Measurements from ENCODE around the gene ABL2.
"Not testable (repeated sequence)": the region's sequence is repeated elsewhere in the genome, so short reads cannot be mapped to it uniquely, and the experiment has no call there.

The ABL2 gene

GRCh38 chr1:179142889-179143299 is 86.6 kb downstream of the ABL2 start:
- H3K4me1 Mint-ChIP-seq (ENCODE audit: low read depth) = peaks cover 38% of the 10 kb centered on the region
- peak overlapping the region; percentile 30 for H3K4me3 Mint-ChIP-seq
- no peaks in the 10 kb centered on the region for H3K9me3 Mint-ChIP-seq
- H3K27me3 Mint-ChIP-seq = no peaks in the 10 kb centered on the region
- peak overlapping the region; percentile 47 for H3K27ac Mint-ChIP-seq
- peaks cover 16% of the 10 kb centered on the region for H3K36me3 Mint-ChIP-seq (ENCODE audit: low read depth)

- H3K4me1 Mint-ChIP-seq (ENCODE audit: low read depth) = peaks cover 38% of the 10 kb centered on the region
- H3K4me3 Mint-ChIP-seq = peak overlapping the region; percentile 56
- no peaks in the 10 kb centered on the region for H3K27me3 Mint-ChIP-seq
- H3K27ac Mint-ChIP-seq = peak overlapping the region; percentile 76
- peaks cover 12% of the 10 kb centered on the region for H3K36me3 Mint-ChIP-seq (ENCODE audit: low read depth)
- no peaks in the 10 kb centered on the region for H3K9me3 Mint-ChIP-seq
These were observed 87.8 kb downstream of the ABL2 start for GRCh38 chr1:179141592-179142251.

GRCh38 chr1:179138755-179139154 is 90.7 kb downstream of the ABL2 start:
- not testable (repeated sequence) for H3K4me3 Mint-ChIP-seq; H3K9me3 Mint-ChIP-seq; H3K36me3 Mint-ChIP-seq (ENCODE audit: low read depth); H3K27ac Mint-ChIP-seq; H3K27me3 Mint-ChIP-seq
- peaks cover 34% of the 10 kb centered on the region for H3K4me1 Mint-ChIP-seq (ENCODE audit: low read depth)

GRCh38 chr1:179137617-179138255 is 91.7 kb downstream of the ABL2 start:
- no peak overlapping the region for H3K4me3 Mint-ChIP-seq
- no peak overlapping the region for H3K27ac Mint-ChIP-seq
- H3K27me3 Mint-ChIP-seq = no peaks in the 10 kb centered on the region
- peaks cover 27% of the 10 kb centered on the region for H3K4me1 Mint-ChIP-seq (ENCODE audit: low read depth)
- no peaks in the 10 kb centered on the region for H3K9me3 Mint-ChIP-seq
- peaks cover 8% of the 10 kb centered on the region for H3K36me3 Mint-ChIP-seq (ENCODE audit: low read depth)

GRCh38 chr1:179135707-179136106 is 93.8 kb downstream of the ABL2 start:
- H3K9me3 Mint-ChIP-seq; H3K27ac Mint-ChIP-seq; H3K36me3 Mint-ChIP-seq (ENCODE audit: low read depth); H3K4me3 Mint-ChIP-seq; H3K27me3 Mint-ChIP-seq; H3K4me1 Mint-ChIP-seq (ENCODE audit: low read depth): not testable (repeated sequence)

- H3K4me3 Mint-ChIP-seq; H3K27me3 Mint-ChIP-seq; H3K4me1 Mint-ChIP-seq (ENCODE audit: low read depth); H3K27ac Mint-ChIP-seq; H3K9me3 Mint-ChIP-seq: not testable (repeated sequence)
- H3K36me3 Mint-ChIP-seq (ENCODE audit: low read depth) = peaks cover 10% of the 10 kb centered on the region
These were observed 94.3 kb downstream of the ABL2 start for GRCh38 chr1:179135168-179135567.

GRCh38 chr1:179129702-179130473 is 99.6 kb downstream of the ABL2 start:
- Mint-ChIP-seq H3K4me3 (peak overlapping the region; percentile 80), H3K27ac (peak overlapping the region; percentile 96), H3K4me1 (ENCODE audit: low read depth) (peaks cover 36% of the 10 kb centered on the region), H3K36me3 (ENCODE audit: low read depth) (peaks cover 16% of the 10 kb centered on the region), H3K9me3 (no peaks in the 10 kb centered on the region), H3K27me3 (no peaks in the 10 kb centered on the region)

- Mint-ChIP-seq H3K4me1 (ENCODE audit: low read depth) (peaks cover 36% of the 10 kb centered on the region), H3K9me3 (no peaks in the 10 kb centered on the region), H3K4me3 (no peak overlapping the region), H3K27ac (peak overlapping the region; percentile 96), H3K36me3 (ENCODE audit: low read depth) (peaks cover 16% of the 10 kb centered on the region), H3K27me3 (no peaks in the 10 kb centered on the region)
These were observed 101.0 kb downstream of the ABL2 start for GRCh38 chr1:179128520-179128919.

- peaks cover 36% of the 10 kb centered on the region for H3K4me1 Mint-ChIP-seq (ENCODE audit: low read depth)
- no peak overlapping the region for H3K27ac Mint-ChIP-seq
- no peaks in the 10 kb centered on the region for H3K27me3 Mint-ChIP-seq
- no peak overlapping the region for H3K4me3 Mint-ChIP-seq
- no peaks in the 10 kb centered on the region for H3K9me3 Mint-ChIP-seq
- H3K36me3 Mint-ChIP-seq (ENCODE audit: low read depth) = peaks cover 16% of the 10 kb centered on the region
These were observed 102.1 kb downstream of the ABL2 start for GRCh38 chr1:179127163-179127895.

GRCh38 chr1:179126338-179127060 is 103.0 kb downstream of the ABL2 start:
- peaks cover 18% of the 10 kb centered on the region for H3K36me3 Mint-ChIP-seq (ENCODE audit: low read depth)
- no peaks in the 10 kb centered on the region for H3K9me3 Mint-ChIP-seq
- no peak overlapping the region for H3K4me3 Mint-ChIP-seq
- H3K27ac Mint-ChIP-seq = no peak overlapping the region
- peaks cover 36% of the 10 kb centered on the region for H3K4me1 Mint-ChIP-seq (ENCODE audit: low read depth)
- H3K27me3 Mint-ChIP-seq = no peaks in the 10 kb centered on the region

GRCh38 chr1:179124873-179125272 is 104.6 kb downstream of the ABL2 start:
- Mint-ChIP-seq H3K27ac (no peak overlapping the region), H3K36me3 (ENCODE audit: low read depth) (peaks cover 12% of the 10 kb centered on the region)

GRCh38 chr1:179121159-179121938 is 108.1 kb downstream of the ABL2 start:
- Mint-ChIP-seq H3K36me3 (ENCODE audit: low read depth) (peaks cover 23% of the 10 kb centered on the region), H3K4me3 (no peak overlapping the region)

More at GRCh38 chr1:179124873-179125272, 104.6 kb downstream of the ABL2 start:
- Mint-ChIP-seq H3K27me3 (no peaks in the 10 kb centered on the region), H3K4me1 (ENCODE audit: low read depth) (peaks cover 27% of the 10 kb centered on the region), H3K9me3 (no peaks in the 10 kb centered on the region), H3K4me3 (no peak overlapping the region)

GRCh38 chr1:179120736-179121135 is 108.7 kb downstream of the ABL2 start:
- no peaks in the 10 kb centered on the region for H3K9me3 Mint-ChIP-seq
- no peaks in the 10 kb centered on the region for H3K4me1 Mint-ChIP-seq (ENCODE audit: low read depth)
- no peak overlapping the region for H3K4me3 Mint-ChIP-seq
- no peak overlapping the region for H3K27ac Mint-ChIP-seq
- no peaks in the 10 kb centered on the region for H3K27me3 Mint-ChIP-seq
- H3K36me3 Mint-ChIP-seq (ENCODE audit: low read depth) = peaks cover 21% of the 10 kb centered on the region

More at GRCh38 chr1:179121159-179121938, 108.1 kb downstream of the ABL2 start:
- H3K27me3 Mint-ChIP-seq = no peaks in the 10 kb centered on the region
- H3K4me1 Mint-ChIP-seq (ENCODE audit: low read depth) = no peaks in the 10 kb centered on the region
- H3K27ac Mint-ChIP-seq = no peak overlapping the region
- no peaks in the 10 kb centered on the region for H3K9me3 Mint-ChIP-seq

GRCh38 chr1:179119513-179119912 is 110.0 kb downstream of the ABL2 start:
- Mint-ChIP-seq H3K27ac (no peak overlapping the region), H3K36me3 (ENCODE audit: low read depth) (peaks cover 30% of the 10 kb centered on the region), H3K9me3 (no peaks in the 10 kb centered on the region), H3K27me3 (no peaks in the 10 kb centered on the region), H3K4me3 (no peak overlapping the region), H3K4me1 (ENCODE audit: low read depth) (no peaks in the 10 kb centered on the region)

Measured in stimulated activated naive CD8-positive, alpha-beta T cell treated with anti-CD3 and anti-CD28 coated beads, Interleukin-15, Interleukin-2, amounts not matched to agents 100 ng/mL and 50 ng/mL, for 24 hours (primary cell).